ENCODE results near the gene RAB29. TPM values are rescaled to one million over a fixed set of nuclear protein-coding genes. Genes with fewer than 3 reads are reported as not detected.
A peak's percentile ranks its signal among the peaks of the same experiment; 100 is the strongest.

The RAB29 gene
- total RNA-seq, 5 donors from 2014 or later (not counting 1 experiment from before 2014, with no cell fraction given): 32.5 to 64.6 (median 46.8) TPM

GRCh38 chr1:205743977-205744376 lies 31.3 kb downstream of the RAB29 start:
- Histone ChIP-seq H3K27me3 (replicated peaks in 1 of 2; ENCODE audit: control insufficient read depth in 2 of 2, extremely low read depth in 1 of 2, insufficient read depth in 2 of 2, low read length in 1 of 2) (no peaks in the 10 kb centered on the region), H3K27ac (ENCODE audit: low read length) (no peak overlapping the region), H3K36me3 (ENCODE audit: control insufficient read depth in 2 of 2, extremely low read depth in 1 of 2, insufficient read depth in 1 of 2, low read length in 1 of 2) (peaks cover 0 to 5% of the 10 kb centered on the region in 2 donors), H3K4me1 (ENCODE audit: control insufficient read depth in 1 of 2, extremely low read depth in 1 of 2, insufficient read depth in 2 of 2, low read length in 2 of 2) (peaks cover 11 to 27% of the 10 kb centered on the region in 2 experiments), H3K4me3 (ENCODE audit: control insufficient read depth in 1 of 2, extremely low read depth in 1 of 2, low read length in 1 of 2) (no peak overlapping the region), H3K9me3 (no peaks in the 10 kb centered on the region)
- peaks cover 67 to 75% (median 69%) of the 10 kb centered on the region in 3 donors for H3K4me1 Mint-ChIP-seq
- CTCF ChIA-PET: interaction anchor here in 1 of 2 donors (0.6 kb wide), 1 partner anchor 355 kb away, joined by 4 read pairs; no protein-coding TSS in a partner anchor
- no peaks in the 10 kb centered on the region for H3K36me3 Mint-ChIP-seq
- POLR2A ChIA-PET: no interaction called here
- no peaks in the 10 kb centered on the region for H3K27me3 Mint-ChIP-seq
- peak overlapping the region in 1 of 2 donors; percentile 1 for H3K27ac Mint-ChIP-seq
- H3K4me3 Mint-ChIP-seq: no peak overlapping the region
- DNase-seq: no peak
- no peak for ATAC-seq (replicated peaks in 1 of 4)
- H3K9me3 Mint-ChIP-seq: no peaks in the 10 kb centered on the region
- 30% methylated on average over 2 of the region's 4 CpGs for WGBS (ENCODE audit: insufficient coverage)

GRCh38 chr1:205741681-205742080 lies 33.6 kb downstream of the RAB29 start:
- Histone ChIP-seq H3K27me3 (replicated peaks in 1 of 2; ENCODE audit: control insufficient read depth in 2 of 2, extremely low read depth in 1 of 2, insufficient read depth in 2 of 2, low read length in 1 of 2) (no peaks in the 10 kb centered on the region), H3K4me1 (ENCODE audit: control insufficient read depth in 1 of 2, extremely low read depth in 1 of 2, insufficient read depth in 2 of 2, low read length in 2 of 2) (peaks cover 8 to 9% of the 10 kb centered on the region in 2 experiments), H3K27ac (ENCODE audit: low read length) (no peak overlapping the region), H3K36me3 (ENCODE audit: control insufficient read depth in 2 of 2, extremely low read depth in 1 of 2, insufficient read depth in 1 of 2, low read length in 1 of 2) (peaks cover 0 to 2% of the 10 kb centered on the region in 2 donors), H3K4me3 (ENCODE audit: control insufficient read depth in 1 of 2, extremely low read depth in 1 of 2, low read length in 1 of 2) (no peak overlapping the region), H3K9me3 (no peaks in the 10 kb centered on the region)
- no CpG with 5 or more reads among the region's 1 CpG for WGBS (ENCODE audit: insufficient coverage)
- ATAC-seq (replicated peaks in 1 of 4) (no peak), DNase-seq (no peak)
- H3K27ac Mint-ChIP-seq: peak overlapping the region in 1 of 2 donors; percentile 57
- POLR2A ChIA-PET: interaction anchor here (0.6 to 1.3 kb wide), 7 partner anchors 19 to 109 kb away, joined by 3 to 8 read pairs (median 5); no protein-coding TSS in a partner anchor
- no peaks in the 10 kb centered on the region for H3K27me3 Mint-ChIP-seq
- no peak overlapping the region for H3K4me3 Mint-ChIP-seq
- CTCF ChIA-PET: interaction anchor here (0.6 to 1.3 kb wide), 3 partner anchors 30 to 110 kb away, joined by 3 to 7 read pairs (median 3); no protein-coding TSS in a partner anchor
- H3K36me3 Mint-ChIP-seq: no peaks in the 10 kb centered on the region
- H3K4me1 Mint-ChIP-seq: peaks cover 56 to 63% (median 57%) of the 10 kb centered on the region in 3 donors
- no peaks in the 10 kb centered on the region for H3K9me3 Mint-ChIP-seq

GRCh38 chr1:205739348-205740160 lies 35.7 kb downstream of the RAB29 start:
- Mint-ChIP-seq H3K36me3 (no peaks in the 10 kb centered on the region), H3K27ac (peak overlapping the region in 1 of 2 donors; percentile 36), H3K27me3 (no peaks in the 10 kb centered on the region), H3K4me1 (peaks cover 38 to 57% (median 55%) of the 10 kb centered on the region in 3 donors), H3K9me3 (no peaks in the 10 kb centered on the region), H3K4me3 (no peak overlapping the region)
- ATAC-seq (replicated peaks in 1 of 4) (no peak), DNase-seq (no peak)
- no peak overlapping the region for H3K4me3 ChIP-seq (ENCODE audit: control insufficient read depth in 1 of 2, extremely low read depth in 1 of 2, low read length in 1 of 2)
- WGBS (ENCODE audit: insufficient coverage): 40% methylated on average over 1 of the region's 5 CpGs
- POLR2A ChIA-PET: interaction anchor here (0.5 to 0.9 kb wide), 3 partner anchors 29 to 364 kb away, joined by 4 to 9 read pairs (median 4); partner anchors contain the start of gene RAB29 (in 1 of the 2)
- H3K27ac ChIP-seq (ENCODE audit: low read length): no peak overlapping the region
- no peaks in the 10 kb centered on the region for H3K9me3 ChIP-seq
- peaks cover 4 to 8% of the 10 kb centered on the region in 2 experiments for H3K4me1 ChIP-seq (ENCODE audit: control insufficient read depth in 1 of 2, extremely low read depth in 1 of 2, insufficient read depth in 2 of 2, low read length in 2 of 2)
- CTCF ChIA-PET: interaction anchor here (0.7 to 1.7 kb wide), 2 partner anchors 15 to 28 kb away, joined by 3 to 8 read pairs; no protein-coding TSS in a partner anchor
- H3K36me3 ChIP-seq (ENCODE audit: control insufficient read depth in 2 of 2, extremely low read depth in 1 of 2, insufficient read depth in 1 of 2, low read length in 1 of 2): peaks cover 0 to 2% of the 10 kb centered on the region in 2 donors
- H3K27me3 ChIP-seq (replicated peaks in 1 of 2; ENCODE audit: control insufficient read depth in 2 of 2, extremely low read depth in 1 of 2, insufficient read depth in 2 of 2, low read length in 1 of 2): no peaks in the 10 kb centered on the region

GRCh38 chr1:205735218-205735617 lies 40.1 kb downstream of the RAB29 start:
- POLR2A ChIA-PET: interaction anchor here in 1 of 2 donors (0.6 kb wide), 2 partner anchors 23 to 37 kb away, joined by 3 to 7 read pairs; no protein-coding TSS in a partner anchor
- no peaks in the 10 kb centered on the region for H3K27me3 Mint-ChIP-seq
- no peak overlapping the region for H3K4me3 Mint-ChIP-seq
- H3K9me3 Mint-ChIP-seq: no peaks in the 10 kb centered on the region
- Histone ChIP-seq H3K4me3 (ENCODE audit: control insufficient read depth in 1 of 2, extremely low read depth in 1 of 2, low read length in 1 of 2) (no peak overlapping the region), H3K27ac (ENCODE audit: low read length) (no peak overlapping the region), H3K27me3 (replicated peaks in 1 of 2; ENCODE audit: control insufficient read depth in 2 of 2, extremely low read depth in 1 of 2, insufficient read depth in 2 of 2, low read length in 1 of 2) (no peaks in the 10 kb centered on the region), H3K4me1 (ENCODE audit: control insufficient read depth in 1 of 2, extremely low read depth in 1 of 2, insufficient read depth in 2 of 2, low read length in 2 of 2) (peaks cover 0 to 8% of the 10 kb centered on the region in 2 experiments), H3K9me3 (no peaks in the 10 kb centered on the region), H3K36me3 (ENCODE audit: control insufficient read depth in 2 of 2, extremely low read depth in 1 of 2, insufficient read depth in 1 of 2, low read length in 1 of 2) (peaks cover 0 to 2% of the 10 kb centered on the region in 2 donors)
- H3K36me3 Mint-ChIP-seq: peaks cover 3% of the 10 kb centered on the region
- ATAC-seq (replicated peaks in 1 of 4) (no peak), DNase-seq (no peak)
- no CpG with 5 or more reads among the region's 1 CpG for WGBS (ENCODE audit: insufficient coverage)
- CTCF ChIA-PET: interaction anchor here (0.5 kb wide), 2 partner anchors 31 to 1954 kb away, joined by 3 to 6 read pairs; no protein-coding TSS in a partner anchor
- peaks cover 52 to 62% (median 60%) of the 10 kb centered on the region in 3 donors for H3K4me1 Mint-ChIP-seq
- peak overlapping the region in 1 of 2 donors; percentile 45 for H3K27ac Mint-ChIP-seq

DNA sequence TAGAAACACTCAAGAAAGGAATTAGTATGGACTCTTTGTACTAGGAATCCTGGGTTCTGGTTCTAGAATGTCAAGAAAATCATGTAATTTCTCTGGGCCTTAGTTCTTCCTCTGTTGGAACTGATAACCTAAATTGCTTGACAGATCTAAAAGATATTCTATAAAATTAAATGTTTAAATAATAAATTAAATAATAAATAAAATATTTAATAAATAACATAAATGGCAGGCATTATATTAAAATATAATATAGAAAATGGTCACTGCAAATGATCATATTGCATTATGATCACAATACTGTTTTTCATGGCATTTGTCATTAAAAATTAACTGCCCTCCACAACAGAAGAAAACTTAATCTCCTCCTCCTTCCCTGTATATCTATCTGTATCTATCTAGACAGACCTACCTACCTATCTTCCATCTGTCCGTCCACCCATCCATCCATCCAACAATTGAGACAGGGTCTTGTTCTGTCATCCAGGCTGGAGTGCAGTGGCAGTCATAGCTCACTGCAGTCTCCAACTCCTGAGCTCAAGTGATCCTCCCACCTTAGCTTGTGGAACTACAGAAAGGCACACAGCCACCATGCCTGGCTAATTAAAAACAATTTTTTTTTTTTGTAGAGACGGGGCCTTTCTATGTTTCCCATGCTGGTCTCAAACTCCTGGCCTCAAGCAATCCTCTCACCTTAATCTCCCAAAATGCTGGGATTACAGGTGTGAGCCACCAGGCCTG lies 41.7 kb downstream of the RAB29 start:
- POLR2A ChIA-PET: interaction anchor here in 1 of 2 donors (0.9 kb wide), 1 partner anchor 12 kb away, joined by 3 read pairs; no protein-coding TSS in a partner anchor
- H3K4me3 Mint-ChIP-seq: no peak overlapping the region
- 88% methylated on average over 1 of the region's 2 CpGs for WGBS (ENCODE audit: insufficient coverage)

More for the DNA sequence above, 41.7 kb downstream of the RAB29 start:
- H3K9me3 ChIP-seq: no peaks in the 10 kb centered on the region
- ATAC-seq (replicated peaks in 1 of 4) (no peak), DNase-seq (no peak)
- peaks cover 40 to 52% (median 51%) of the 10 kb centered on the region in 3 donors for H3K4me1 Mint-ChIP-seq
- H3K27me3 ChIP-seq (replicated peaks in 1 of 2; ENCODE audit: control insufficient read depth in 2 of 2, extremely low read depth in 1 of 2, insufficient read depth in 2 of 2, low read length in 1 of 2): no peaks in the 10 kb centered on the region
- peaks cover 3% of the 10 kb centered on the region for H3K36me3 Mint-ChIP-seq
- H3K36me3 ChIP-seq (ENCODE audit: control insufficient read depth in 2 of 2, extremely low read depth in 1 of 2, insufficient read depth in 1 of 2, low read length in 1 of 2): peaks cover 0 to under 1% of the 10 kb centered on the region in 2 donors
- no peaks in the 10 kb centered on the region for H3K9me3 Mint-ChIP-seq
- peak overlapping the region in 1 of 2 donors; percentile 5 for H3K27ac Mint-ChIP-seq
- CTCF ChIA-PET: interaction anchor here (0.6 to 1.4 kb wide), 4 partner anchors 39 to 206 kb away, joined by 3 to 7 read pairs (median 4); no protein-coding TSS in a partner anchor
- no peak overlapping the region for H3K4me3 ChIP-seq (ENCODE audit: control insufficient read depth in 1 of 2, extremely low read depth in 1 of 2, low read length in 1 of 2)
- H3K27me3 Mint-ChIP-seq: no peaks in the 10 kb centered on the region
- peaks cover 0 to 4% of the 10 kb centered on the region in 2 experiments for H3K4me1 ChIP-seq (ENCODE audit: control insufficient read depth in 1 of 2, extremely low read depth in 1 of 2, insufficient read depth in 2 of 2, low read length in 2 of 2)
- no peak overlapping the region for H3K27ac ChIP-seq (ENCODE audit: low read length)

Measured in T-cell (primary cell).